Measurements from ENCODE around the gene MPRIP. TPM values are rescaled to one million over a fixed set of nuclear protein-coding genes. Genes with fewer than 3 reads are reported as not detected.
A peak's percentile ranks its signal among the peaks of the same experiment; 100 is the strongest.

Gene MPRIP
- total and polyA plus RNA-seq, 10 donors, result 52.3 to 309 (median 131) TPM

DNA sequence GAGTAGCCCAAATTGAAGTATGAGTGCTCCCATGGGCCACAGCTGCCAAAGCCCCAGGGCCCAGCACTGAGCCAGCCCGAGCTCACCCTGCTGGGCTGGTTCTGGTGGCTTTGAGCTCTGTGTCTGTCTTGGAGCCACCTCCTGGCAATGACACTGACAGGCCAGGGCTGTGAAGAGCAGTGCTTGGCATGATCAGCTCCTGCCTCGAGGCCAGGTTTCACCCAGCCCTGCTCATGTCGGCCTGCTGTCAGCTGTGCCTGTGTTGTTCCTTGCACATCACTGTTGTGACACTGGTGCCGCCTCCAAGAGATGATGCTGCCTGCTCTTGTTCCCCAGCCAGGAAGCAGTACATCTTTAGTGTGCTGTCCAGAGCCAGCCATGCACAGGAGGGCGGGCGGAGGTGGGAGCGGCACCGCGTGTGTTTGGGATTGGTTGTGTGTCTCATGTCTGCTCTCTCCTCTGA is 137.9 kb downstream of the MPRIP start:
- Histone ChIP-seq H3K9me3 (no peaks in the 10 kb centered on the region), H3K36me3 (peaks cover 0 to 100% (median 83%) of the 10 kb centered on the region in 6 donors), H3K27ac (peak overlapping the region; percentile 13 to 78 (median 49)), H3K4me3 (peak overlapping the region in 1 of 8 donors; percentile 9), H3K4me1 (peaks cover 12 to 98% (median 49%) of the 10 kb centered on the region in 6 donors), H3K27me3 (replicated peaks in 1 of 7) (no peaks in the 10 kb centered on the region)
- no peak for TF ChIP-seq POLR2A (IDR thresholded peaks at IDR 0.05)
- peak in 2 of 3 donors; percentile 30 to 35 for TF ChIP-seq POLR2AphosphoS5 (IDR thresholded peaks at IDR 0.05)
- intact Hi-C loops (cut with DNase I; ENCODE audit: low total_unique reads), result no loop called here
- DNase-seq, result no peak
- WGBS, 5 donors, result 92 to 96% (median 94%) methylated on average over 6 to 9 of the region's 9 CpGs

DNA sequence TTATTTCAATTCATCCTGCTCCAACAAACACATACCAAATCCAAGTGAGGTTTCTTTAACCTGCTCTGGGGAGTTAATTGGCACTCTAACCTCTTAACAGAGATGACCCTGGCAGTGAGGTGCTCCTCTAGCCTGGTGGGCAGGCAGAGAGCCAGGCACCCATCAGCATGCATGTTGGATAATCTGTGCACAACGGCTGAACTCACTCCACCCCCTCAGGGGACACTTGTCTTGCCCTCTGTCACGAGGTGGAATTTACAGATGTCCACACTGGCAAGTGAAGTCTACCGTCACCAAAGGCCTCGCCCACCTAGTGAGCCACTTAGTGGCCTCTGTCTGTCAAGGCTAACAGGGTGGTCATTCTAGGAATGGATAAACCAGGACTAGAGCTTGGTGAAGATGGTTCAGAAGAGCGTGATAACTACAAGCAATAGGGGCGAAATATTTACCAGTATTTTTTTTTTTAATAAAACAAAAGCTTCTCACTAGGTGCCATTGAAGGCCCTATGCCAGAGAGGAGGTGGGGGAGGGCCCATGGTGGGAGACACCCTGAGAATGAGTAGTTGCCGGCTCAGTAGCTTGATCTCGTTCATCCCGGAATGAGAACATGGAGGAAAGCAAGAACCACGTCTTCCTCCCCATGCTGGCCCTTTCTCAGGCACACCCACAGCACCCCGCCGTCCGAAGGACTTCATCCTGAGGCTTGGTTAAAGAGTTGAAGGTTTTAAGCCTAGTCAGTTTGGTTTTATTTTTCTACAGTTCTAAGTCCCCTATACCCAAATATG is 138.7 kb downstream of the MPRIP start:
- TF ChIP-seq POLR2A (IDR thresholded peaks at IDR 0.05) (no peak), POLR2AphosphoS5 (IDR thresholded peaks at IDR 0.05) (no peak)
- TF ChIP-seq, protein P1, sequence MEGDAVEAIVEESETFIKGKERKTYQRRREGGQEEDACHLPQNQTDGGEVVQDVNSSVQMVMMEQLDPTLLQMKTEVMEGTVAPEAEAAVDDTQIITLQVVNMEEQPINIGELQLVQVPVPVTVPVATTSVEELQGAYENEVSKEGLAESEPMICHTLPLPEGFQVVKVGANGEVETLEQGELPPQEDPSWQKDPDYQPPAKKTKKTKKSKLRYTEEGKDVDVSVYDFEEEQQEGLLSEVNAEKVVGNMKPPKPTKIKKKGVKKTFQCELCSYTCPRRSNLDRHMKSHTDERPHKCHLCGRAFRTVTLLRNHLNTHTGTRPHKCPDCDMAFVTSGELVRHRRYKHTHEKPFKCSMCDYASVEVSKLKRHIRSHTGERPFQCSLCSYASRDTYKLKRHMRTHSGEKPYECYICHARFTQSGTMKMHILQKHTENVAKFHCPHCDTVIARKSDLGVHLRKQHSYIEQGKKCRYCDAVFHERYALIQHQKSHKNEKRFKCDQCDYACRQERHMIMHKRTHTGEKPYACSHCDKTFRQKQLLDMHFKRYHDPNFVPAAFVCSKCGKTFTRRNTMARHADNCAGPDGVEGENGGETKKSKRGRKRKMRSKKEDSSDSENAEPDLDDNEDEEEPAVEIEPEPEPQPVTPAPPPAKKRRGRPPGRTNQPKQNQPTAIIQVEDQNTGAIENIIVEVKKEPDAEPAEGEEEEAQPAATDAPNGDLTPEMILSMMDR (IDR thresholded peaks at IDR 0.05 in 8 of 11, conservative IDR thresholded peaks at IDR 0.05 in 3 of 11), result no peak
- WGBS, 5 donors, result 78 to 91% (median 89%) methylated on average over 13 of the region's 13 CpGs
- intact Hi-C loops (cut with DNase I; ENCODE audit: low total_unique reads), result no loop called here
- Histone ChIP-seq H3K36me3 (peaks cover 0 to 100% (median 77%) of the 10 kb centered on the region in 6 donors), H3K4me3 (no peak overlapping the region), H3K9me3 (no peaks in the 10 kb centered on the region), H3K27ac (peak overlapping the region in 5 of 8 donors; percentile 32 to 78 (median 59)), H3K27me3 (replicated peaks in 1 of 7) (no peaks in the 10 kb centered on the region), H3K4me1 (peaks cover 6 to 98% (median 49%) of the 10 kb centered on the region in 6 donors)
- no peak for DNase-seq

DNA sequence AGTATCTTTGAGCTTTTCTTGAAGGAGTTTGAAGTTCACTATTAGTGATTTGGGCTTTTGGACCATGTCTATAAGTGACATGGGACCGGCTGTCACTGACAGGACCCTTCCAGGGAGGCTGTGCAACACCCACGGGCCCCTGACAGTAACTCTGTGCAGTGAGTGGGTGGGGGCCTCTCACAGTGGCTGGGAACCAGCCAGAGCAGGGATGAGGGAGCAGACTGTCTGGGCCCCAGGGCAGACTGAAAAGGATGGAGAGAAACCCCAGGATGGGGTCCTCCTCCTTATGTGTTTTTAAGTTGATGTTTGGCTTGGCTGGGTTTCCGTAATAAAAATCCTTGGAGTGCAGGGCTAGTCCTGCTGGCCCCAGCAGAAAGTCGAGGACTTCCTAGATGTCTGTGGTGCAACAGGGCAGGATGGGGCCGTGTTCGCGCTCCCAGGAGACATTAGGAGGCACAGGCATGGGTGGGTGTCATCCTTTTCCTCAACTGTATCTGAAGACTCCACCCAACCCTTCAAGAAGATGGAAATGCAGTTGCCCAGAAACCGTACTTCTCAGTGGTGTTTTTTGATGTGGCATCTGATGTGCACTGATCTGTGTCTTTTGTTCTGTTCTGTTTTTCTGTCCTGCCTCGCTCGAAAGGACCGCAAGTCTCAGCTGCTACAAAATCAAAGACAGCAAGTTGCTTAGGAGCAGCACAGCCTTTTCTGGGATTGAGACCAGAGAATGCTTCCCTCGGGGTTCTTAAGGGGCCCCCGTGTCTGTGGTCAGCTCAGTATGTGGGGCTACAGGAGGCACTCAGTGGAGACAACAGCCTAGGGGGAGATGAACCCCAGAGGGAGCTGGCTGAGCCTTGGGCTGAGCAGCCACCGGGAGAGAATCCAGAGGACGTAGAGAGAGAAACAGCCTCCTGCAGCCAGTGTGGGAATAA is 139.7 kb downstream of the MPRIP start:
- H3K27ac ChIP-seq, result peak overlapping the region; percentile 29 to 78 (median 46)
- intact Hi-C loops (cut with DNase I; ENCODE audit: low total_unique reads), result no loop called here

DNA sequence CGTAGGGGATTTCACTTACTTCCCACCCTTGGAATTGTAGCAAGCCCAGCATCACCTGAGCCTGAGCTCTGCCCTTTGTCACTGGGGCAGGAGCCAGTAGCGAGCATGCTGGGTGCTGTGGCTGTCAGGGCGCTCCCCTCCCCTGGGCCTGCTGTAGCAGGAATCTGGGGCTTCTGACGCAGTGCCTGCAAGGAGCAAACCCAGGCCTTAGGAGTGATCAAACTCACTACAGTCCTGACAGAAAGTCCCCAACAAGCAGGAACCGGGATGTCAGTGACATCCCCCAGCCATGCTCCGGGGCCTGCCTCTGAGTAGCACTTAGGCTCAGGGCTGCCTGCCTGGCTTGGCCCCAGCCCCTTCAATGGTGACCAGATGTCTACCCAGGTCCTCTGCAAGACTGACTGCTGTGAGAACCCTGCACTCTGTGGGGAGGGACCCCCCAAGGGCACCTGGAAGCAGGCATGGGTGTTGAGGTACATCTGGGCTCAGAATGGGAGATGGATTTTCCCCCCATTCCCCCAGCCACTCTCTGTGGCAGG is 140.4 kb downstream of the MPRIP start:
- H3K4me3 ChIP-seq, result peak overlapping the region in 1 of 8 donors; percentile 28
- H3K4me1 ChIP-seq, result peaks cover 6 to 98% (median 47%) of the 10 kb centered on the region in 6 donors
- no peaks in the 10 kb centered on the region for H3K9me3 ChIP-seq
- no peak for TF ChIP-seq POLR2A (IDR thresholded peaks at IDR 0.05)
- TF ChIP-seq POLR2AphosphoS5 (IDR thresholded peaks at IDR 0.05), result peak in 1 of 3 donors; percentile 6
- TF ChIP-seq, protein P1 (IDR thresholded peaks at IDR 0.05 in 8 of 11, conservative IDR thresholded peaks at IDR 0.05 in 3 of 11), result no peak
- H3K27ac ChIP-seq, result peak overlapping the region in 7 of 8 donors; percentile 26 to 78 (median 48)
- DNase-seq, result no peak
- H3K27me3 ChIP-seq (replicated peaks in 1 of 7), result no peaks in the 10 kb centered on the region
- 84 to 93% (median 92%) methylated on average over 2 to 6 of the region's 6 CpGs for WGBS, 5 donors
- H3K36me3 ChIP-seq, result peaks cover 0 to 100% (median 70%) of the 10 kb centered on the region in 6 donors
- intact Hi-C loops (cut with DNase I; ENCODE audit: low total_unique reads), result no loop called here

More for the DNA sequence above, 139.7 kb downstream of the MPRIP start:
- Histone ChIP-seq H3K4me1 (peaks cover 6 to 98% (median 46%) of the 10 kb centered on the region in 6 donors), H3K9me3 (no peaks in the 10 kb centered on the region), H3K4me3 (peak overlapping the region in 1 of 8 donors; percentile 28), H3K36me3 (peaks cover 0 to 100% (median 73%) of the 10 kb centered on the region in 6 donors), H3K27me3 (replicated peaks in 1 of 7) (no peaks in the 10 kb centered on the region)
- no peak for DNase-seq
- no peak for TF ChIP-seq POLR2AphosphoS5 (IDR thresholded peaks at IDR 0.05)
- TF ChIP-seq POLR2A (IDR thresholded peaks at IDR 0.05), result no peak
- TF ChIP-seq, protein P1 (IDR thresholded peaks at IDR 0.05 in 8 of 11, conservative IDR thresholded peaks at IDR 0.05 in 3 of 11), result no peak
- WGBS, 5 donors, result 44 to 74% (median 69%) methylated on average over 15 of the region's 15 CpGs
